GM19468 (cell line): Measurements from ENCODE around the gene FOXE3.
"Not testable (repeated sequence)": the region's sequence is repeated elsewhere in the genome, so short reads cannot be mapped to it uniquely, and the experiment has no call there.

Source experiments
- ATAC-seq: cut with Tn5 transposase; IDR thresholded peaks from one replicate; pipeline ENCODE4 v1.9.1; 2021; ENCODE audit warnings: mild to moderate bottlenecking, moderate library complexity, moderate number of reproducible peaks; ENCODE audit not compliant: unreplicated experiment; ENCODE audit errors: extremely low read depth

Gene FOXE3

DNA sequence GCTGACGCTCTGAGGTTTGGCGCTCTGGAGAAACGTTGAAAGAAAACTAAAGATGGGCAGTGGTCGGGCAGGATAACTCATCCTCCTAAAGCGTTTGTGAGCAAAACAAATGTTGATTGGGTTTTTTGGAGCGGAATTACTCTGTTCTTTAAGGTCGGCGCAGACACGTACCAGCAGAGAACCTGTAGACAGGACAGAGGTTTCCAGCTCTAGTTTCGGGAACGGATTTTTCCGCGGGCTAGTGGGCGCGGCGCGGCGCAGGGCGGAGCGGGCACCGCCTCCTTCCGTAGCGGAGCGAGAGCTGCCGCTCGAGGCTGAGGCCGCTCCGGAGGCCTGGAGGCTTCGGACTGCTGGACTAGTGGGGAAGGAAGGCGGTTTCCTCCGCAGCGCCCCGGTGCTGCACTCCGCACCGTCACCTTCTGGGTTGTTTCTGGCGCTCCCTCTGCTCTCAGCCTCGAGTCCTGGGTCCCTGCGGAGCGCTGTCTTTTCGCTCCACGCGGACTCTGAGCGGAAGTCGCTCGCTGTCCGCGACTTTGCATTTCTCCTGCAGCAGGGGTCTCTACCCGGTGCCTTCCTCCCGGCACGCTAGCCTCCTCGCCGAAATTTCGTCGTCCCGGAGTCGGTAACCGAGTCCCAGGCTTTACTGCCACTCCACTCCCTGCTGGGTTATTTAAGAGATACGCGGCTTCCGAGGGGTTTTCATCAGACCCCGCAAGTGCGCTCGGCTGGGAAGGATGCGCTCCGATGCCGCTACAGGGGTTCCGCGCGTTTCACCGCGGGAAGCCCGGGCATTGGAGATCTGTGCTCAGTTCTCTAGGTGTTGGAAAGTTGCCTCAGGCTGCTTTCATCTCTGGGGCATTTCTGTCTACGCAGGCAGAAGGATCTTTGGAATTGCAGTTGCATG is 28.7 kb downstream of the FOXE3 start:
- no peak for ATAC-seq

DNA sequence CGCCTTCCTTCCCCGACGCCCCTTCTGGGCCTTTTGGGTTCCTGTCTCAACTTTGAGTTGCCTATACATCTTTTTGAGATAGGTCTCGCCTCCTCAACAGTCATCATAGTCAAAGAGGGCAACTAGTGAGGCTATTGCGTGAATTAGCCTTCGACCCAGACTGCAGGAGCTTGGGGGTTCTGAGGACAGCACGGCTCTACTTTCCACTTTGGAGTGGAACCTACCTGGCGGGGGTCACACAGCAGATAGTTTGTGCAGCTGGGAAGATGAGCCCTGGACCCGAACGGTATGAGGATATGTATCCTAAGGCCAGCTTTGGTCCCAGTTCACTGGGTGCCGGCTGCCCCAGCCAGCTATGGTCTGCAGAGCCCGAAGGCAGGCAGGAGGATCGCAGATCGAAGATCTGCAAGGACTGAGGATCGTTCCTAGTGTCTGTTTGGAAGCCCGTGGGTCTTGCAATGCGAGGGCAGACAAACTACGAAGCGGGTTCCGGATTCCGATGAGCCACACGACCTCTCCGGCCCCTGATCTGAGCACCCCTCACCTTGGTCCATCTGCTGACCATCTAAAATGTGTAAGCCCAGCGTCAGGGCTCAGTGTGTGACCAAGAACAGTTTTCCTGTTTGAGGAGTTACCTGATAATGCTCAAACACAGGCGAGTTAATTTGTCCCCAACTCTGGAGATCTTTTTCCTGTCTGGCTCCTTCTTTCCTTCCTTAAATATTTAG is 29.9 kb downstream of the FOXE3 start:
- ATAC-seq: no peak

DNA sequence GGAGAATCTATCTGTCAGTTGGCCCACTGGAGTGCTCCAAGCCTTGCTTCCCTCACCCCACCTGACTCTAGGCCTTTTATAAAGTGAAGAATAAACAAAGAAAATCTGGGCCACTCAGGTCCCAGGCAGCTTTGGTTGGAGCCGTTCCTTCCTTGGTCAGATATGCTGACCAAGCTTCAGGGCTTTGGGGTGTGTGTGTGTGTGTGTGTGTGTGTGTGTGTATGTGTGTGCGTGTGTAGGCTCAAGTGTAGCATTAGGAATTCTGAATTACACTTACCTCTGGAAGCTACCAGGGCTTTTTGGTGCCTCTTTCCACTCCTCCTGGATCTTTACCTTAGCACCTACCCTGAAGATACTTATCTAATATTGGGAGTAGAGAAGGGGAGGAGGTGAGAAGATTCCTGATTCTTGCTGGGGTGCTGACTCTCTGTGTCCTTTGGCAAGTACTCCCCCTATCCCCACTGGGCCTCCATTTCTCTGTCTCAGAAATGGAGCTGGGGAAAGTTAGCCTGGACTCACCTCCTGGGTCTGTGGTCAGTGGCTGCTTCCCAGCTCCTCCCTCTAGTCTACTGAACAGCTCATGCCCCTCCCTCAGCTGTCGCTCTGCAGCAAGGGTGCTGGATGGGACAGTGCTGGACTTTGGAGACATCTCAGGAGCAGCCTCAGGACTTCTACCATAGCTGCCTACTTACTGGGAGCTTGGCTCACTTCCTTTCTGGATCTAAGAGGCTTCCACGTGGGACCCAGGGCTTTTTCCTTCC is 32.6 kb downstream of the FOXE3 start:
- no peak for ATAC-seq

GRCh38 chr1:47449822-47450552 is 33.9 kb downstream of the FOXE3 start:
- ATAC-seq: no peak

DNA sequence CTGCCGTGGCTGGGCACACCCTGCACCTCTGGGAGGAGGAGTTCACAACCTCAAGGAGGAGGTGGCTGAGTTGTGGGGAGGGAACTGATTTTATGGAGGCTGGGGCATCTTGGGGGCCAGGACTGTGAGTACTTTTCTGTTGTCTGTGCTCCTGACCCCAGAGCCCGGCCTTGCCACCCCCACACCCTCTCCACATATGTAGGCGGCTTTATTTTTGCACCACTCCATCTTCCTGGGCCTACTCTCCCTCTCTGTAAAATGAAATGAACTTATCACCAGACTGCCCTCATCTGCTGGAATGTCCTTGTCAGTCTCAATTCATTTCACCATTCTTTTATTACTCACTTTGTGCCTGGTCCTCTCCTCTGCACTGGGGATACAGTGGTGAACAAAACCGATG is 34.5 kb downstream of the FOXE3 start:
- ATAC-seq: no peak

DNA sequence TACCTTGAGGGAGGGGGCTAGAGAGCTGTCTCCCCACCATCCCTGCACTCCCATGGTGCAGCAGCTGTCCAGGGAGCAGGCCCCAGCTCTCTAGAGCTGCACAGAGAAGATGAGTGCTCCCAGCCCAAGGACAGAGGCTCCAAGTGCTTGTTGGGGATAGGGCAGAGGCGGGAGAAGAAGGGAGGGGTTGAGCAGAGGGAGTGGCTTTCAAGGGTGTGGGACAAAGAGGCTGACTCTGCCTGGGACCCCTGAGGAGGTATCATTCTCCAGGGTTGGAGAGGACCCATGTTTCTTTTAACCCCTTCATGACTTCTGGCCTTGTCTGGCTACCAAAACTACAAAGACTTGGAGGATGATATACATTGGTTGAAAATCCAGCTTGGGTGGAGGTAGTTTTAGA is 36.3 kb downstream of the FOXE3 start:
- ATAC-seq: no peak

GRCh38 chr1:47453910-47454309 is 37.8 kb downstream of the FOXE3 start:
- ATAC-seq: not testable (repeated sequence)

- ATAC-seq: no peak
Measured at GRCh38 chr1:47456250-47456649, 40.2 kb downstream of the FOXE3 start.

GRCh38 chr1:47457547-47457946 is 41.5 kb downstream of the FOXE3 start:
- not testable (repeated sequence) for ATAC-seq

- no peak for ATAC-seq
Measured at GRCh38 chr1:47459253-47459788, 43.2 kb downstream of the FOXE3 start.

DNA sequence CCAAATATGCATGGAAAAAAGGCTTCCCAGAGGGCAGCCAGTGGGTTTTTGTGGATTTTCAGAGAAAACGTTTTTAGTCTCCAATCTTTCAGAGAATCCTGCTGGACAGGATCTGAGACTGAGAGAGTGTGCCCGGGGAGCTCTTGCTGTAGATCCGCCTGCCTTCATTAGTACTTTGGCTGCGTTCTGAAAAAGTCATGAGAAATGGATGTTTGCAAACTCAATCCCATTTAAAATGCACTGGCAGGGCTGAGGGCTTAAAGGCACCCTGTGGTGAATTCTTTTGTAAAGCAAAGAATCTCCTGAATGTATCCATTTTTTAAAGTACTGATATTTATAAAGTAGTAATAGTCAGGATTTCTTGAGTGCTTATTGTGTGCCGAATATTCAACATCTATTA is 44.0 kb downstream of the FOXE3 start:
- ATAC-seq: no peak

DNA sequence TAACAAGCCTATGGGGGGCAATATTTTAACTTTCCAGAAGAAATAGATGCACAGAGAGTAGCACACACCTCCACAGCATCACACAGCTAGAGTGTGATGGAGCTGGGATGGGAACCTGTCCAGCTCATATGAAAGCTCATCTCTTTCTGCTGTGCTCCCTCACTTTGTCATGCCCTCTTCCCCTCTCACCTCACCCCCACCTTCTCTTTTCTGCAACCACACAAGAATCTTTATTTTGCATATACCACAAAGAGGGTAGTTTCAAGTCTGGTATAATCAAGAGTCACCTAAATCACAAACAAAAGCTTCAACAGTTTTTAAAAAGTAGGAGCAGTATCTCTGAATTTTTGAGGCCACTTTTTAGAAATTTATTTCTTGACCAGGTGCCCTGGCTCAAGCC is 44.4 kb downstream of the FOXE3 start:
- no peak for ATAC-seq

- no peak for ATAC-seq
Measured at GRCh38 chr1:47465605-47466004, 49.5 kb downstream of the FOXE3 start.
